COLO829 (cell line): ENCODE data around the gene PAX4.

Source experiments
- DNase-seq: peaks from one replicate; pipeline ENCODE4 v3.0.0; 2012; ENCODE audit warnings: low spot score

Gene PAX4

GRCh38 chr7:127628445-127628844 lies 10.5 kb upstream of the PAX4 start:
- no peak for DNase-seq

- no peak for DNase-seq
These were observed 7.4 kb upstream of the PAX4 start for GRCh38 chr7:127625331-127625730.

GRCh38 chr7:127620406-127621233 lies 2.7 kb upstream of the PAX4 start:
- DNase-seq: no peak

- DNase-seq: no peak
These were observed 1.9 kb upstream of the PAX4 start for GRCh38 chr7:127619681-127620405.

- no peak for DNase-seq
These were observed 833 bp upstream of the PAX4 start for GRCh38 chr7:127618775-127619174.

- DNase-seq: no peak
These were observed 1.2 kb downstream of the PAX4 start for GRCh38 chr7:127616724-127617123.

GRCh38 chr7:127612263-127612662 lies 5.7 kb downstream of the PAX4 start:
- DNase-seq: no peak

- DNase-seq: no peak
These were observed 8.6 kb downstream of the PAX4 start for GRCh38 chr7:127609297-127609696.

GRCh38 chr7:127608446-127608845 lies 9.5 kb downstream of the PAX4 start:
- DNase-seq: no peak

GRCh38 chr7:127600885-127601284 lies 17.1 kb downstream of the PAX4 start:
- DNase-seq: peak; percentile 68

GRCh38 chr7:127598318-127598717 lies 19.6 kb downstream of the PAX4 start:
- no peak for DNase-seq

- DNase-seq: no peak
These were observed 22.2 kb downstream of the PAX4 start for GRCh38 chr7:127595737-127596136.

- DNase-seq: no peak
These were observed 23.5 kb downstream of the PAX4 start for GRCh38 chr7:127594490-127594889.

GRCh38 chr7:127592550-127592949 lies 25.4 kb downstream of the PAX4 start:
- no peak for DNase-seq

GRCh38 chr7:127591591-127591990 lies 26.4 kb downstream of the PAX4 start:
- no peak for DNase-seq

- no peak for DNase-seq
These were observed 26.8 kb downstream of the PAX4 start for GRCh38 chr7:127591189-127591588.

- no peak for DNase-seq
These were observed 28.0 kb downstream of the PAX4 start for GRCh38 chr7:127589896-127590295.

GRCh38 chr7:127588697-127589482 lies 29.1 kb downstream of the PAX4 start:
- DNase-seq: peak; percentile 76

GRCh38 chr7:127588019-127588696 lies 29.8 kb downstream of the PAX4 start, which contains the start of gene ARF5:
TSS of gene ARF5 (plus strand) at chr7:127588411. CDS start at chr7:127588499, 88 bp downstream.
- DNase-seq: peak; percentile 97

- no peak for DNase-seq
These were observed 30.3 kb downstream of the PAX4 start for GRCh38 chr7:127587663-127588018.

- DNase-seq: no peak
These were observed 31.6 kb downstream of the PAX4 start for GRCh38 chr7:127586346-127586745.
